ENCODE measurements around the gene VAC14. TPM values are rescaled to one million over a fixed set of nuclear protein-coding genes. Genes with fewer than 3 reads are reported as not detected.

VAC14 gene
- total and polyA plus RNA-seq, 4 donors, result 27.6 to 60.8 (median 50.9) TPM

DNA sequence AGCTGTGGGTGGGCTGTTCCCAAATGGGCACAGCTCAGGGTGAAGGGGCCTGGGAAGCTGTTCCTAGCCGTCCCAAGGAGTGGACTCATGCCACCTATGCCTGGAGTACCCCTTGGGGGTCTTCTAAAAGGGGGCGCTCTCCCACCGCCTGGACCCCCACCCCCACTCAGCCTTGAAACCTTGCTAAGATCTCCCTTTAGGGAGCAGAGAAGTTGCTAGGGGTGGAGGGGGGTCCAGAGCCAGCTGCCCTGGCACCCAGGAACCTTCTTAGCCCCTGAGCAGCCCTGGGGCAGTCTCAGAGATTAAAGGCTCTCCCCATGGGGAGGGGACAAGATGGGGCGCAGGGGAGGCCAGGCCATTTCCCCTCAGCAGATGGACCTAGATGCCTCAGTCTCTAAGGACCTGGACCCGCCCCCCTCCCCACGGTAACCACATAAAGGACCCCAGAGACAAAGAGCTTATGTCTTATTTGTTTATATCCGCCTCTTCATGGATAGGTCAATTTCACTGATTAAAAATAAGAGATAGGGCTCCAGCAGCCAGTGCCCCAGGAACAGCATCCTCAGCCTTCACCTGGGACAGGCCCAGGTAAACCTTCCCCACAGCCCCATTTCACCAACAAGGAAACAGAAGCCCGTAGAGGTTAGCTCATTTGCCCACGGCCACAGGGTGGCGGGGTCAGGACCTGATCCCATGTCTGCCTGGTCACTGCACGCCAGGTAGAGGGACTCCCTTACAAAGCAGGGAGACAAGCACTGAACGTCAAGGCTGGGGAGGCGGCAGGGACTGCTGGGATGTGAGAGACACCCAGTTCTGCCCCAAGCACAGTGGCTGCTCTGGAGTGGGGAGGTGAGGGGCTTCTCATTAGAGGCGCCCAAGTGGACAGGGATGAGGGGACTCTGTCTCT, 118.5 kb downstream of the VAC14 start:
- DNase-seq, result no peak

DNA sequence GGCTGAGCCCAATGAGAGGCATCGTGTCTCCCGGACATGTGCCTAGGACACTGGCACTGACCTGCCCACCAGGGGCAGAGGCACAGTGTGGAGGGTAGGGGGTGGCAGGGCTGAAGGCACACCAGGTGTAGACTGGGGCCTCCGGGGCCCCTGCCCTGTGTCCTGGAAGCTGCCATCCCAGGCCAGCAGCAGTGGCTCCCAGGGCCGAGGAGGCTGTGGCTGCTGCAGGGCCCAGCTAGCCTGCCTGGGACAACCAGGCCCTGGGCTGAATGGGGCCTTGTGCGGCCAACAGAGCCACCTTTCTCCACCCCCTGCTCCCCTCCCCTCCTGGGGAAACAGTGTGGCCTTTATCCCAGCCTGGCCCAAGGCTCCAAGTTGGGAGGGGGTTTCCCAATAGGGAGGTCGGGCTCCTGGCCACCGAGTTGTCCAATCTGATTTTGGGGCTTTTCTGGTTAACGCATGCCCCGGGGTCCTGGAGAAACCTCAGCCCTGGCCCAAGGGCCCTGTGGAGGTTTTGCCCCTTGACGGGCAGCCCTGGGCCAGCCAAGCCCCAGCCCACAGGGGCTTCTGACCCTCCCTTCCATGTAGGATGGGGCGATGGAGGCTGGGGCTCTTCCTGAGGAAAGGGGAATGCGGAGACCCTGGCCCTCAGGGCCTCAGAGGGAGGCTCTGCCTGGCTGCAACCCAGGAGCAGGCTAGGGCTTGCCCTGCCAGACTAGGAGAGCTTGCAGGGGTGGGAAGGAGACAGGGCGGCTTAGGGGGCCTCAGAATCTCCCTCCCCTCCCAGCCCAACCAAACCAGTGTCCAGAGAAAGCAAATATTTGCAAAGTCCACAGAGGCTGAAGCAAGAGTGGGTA, 119.3 kb downstream of the VAC14 start:
- ATAC-seq (ENCODE audit: insufficient read depth, low FRiP score) (no peak), DNase-seq (no peak)
- H3K4me3 ChIP-seq, result no peak overlapping the region
- no peaks in the 10 kb centered on the region for H3K9me3 ChIP-seq (ENCODE audit: control insufficient read depth in 4 of 4, insufficient read depth in 3 of 4, low read length in 3 of 4)
- TF ChIP-seq, protein P1, sequence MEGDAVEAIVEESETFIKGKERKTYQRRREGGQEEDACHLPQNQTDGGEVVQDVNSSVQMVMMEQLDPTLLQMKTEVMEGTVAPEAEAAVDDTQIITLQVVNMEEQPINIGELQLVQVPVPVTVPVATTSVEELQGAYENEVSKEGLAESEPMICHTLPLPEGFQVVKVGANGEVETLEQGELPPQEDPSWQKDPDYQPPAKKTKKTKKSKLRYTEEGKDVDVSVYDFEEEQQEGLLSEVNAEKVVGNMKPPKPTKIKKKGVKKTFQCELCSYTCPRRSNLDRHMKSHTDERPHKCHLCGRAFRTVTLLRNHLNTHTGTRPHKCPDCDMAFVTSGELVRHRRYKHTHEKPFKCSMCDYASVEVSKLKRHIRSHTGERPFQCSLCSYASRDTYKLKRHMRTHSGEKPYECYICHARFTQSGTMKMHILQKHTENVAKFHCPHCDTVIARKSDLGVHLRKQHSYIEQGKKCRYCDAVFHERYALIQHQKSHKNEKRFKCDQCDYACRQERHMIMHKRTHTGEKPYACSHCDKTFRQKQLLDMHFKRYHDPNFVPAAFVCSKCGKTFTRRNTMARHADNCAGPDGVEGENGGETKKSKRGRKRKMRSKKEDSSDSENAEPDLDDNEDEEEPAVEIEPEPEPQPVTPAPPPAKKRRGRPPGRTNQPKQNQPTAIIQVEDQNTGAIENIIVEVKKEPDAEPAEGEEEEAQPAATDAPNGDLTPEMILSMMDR (IDR thresholded peaks at IDR 0.05; ENCODE audit: control extremely low read depth, extremely low read depth), result no peak
- H3K27me3 ChIP-seq (ENCODE audit: control insufficient read depth in 3 of 3, insufficient read depth in 3 of 3, low read length in 2 of 3), result no peaks in the 10 kb centered on the region
- WGBS, 2 donors, result 61 to 70% methylated on average over 13 of the region's 13 CpGs
- H3K9ac ChIP-seq (ENCODE audit: insufficient read depth in 1 of 2, low read length in 2 of 2), result peak overlapping the region in 1 of 2 donors; percentile 55
- peaks cover 3 to 35% (median 24%) of the 10 kb centered on the region in 4 donors for H3K36me3 ChIP-seq (ENCODE audit: control insufficient read depth in 4 of 4, insufficient read depth in 4 of 4, low read length in 4 of 4)
- H3K27ac ChIP-seq (ENCODE audit: low read depth in 1 of 2, low read length in 1 of 2), result peak overlapping the region in 1 of 2 donors; percentile 71
- peaks cover 0 to 45% (median 26%) of the 10 kb centered on the region in 5 donors for H3K4me1 ChIP-seq (ENCODE audit: control insufficient read depth in 5 of 5, insufficient read depth in 5 of 5, low read length in 5 of 5)

More for the DNA sequence above, 118.5 kb downstream of the VAC14 start:
- H3K4me3 ChIP-seq, result no peak overlapping the region
- no peaks in the 10 kb centered on the region for H3K27me3 ChIP-seq (ENCODE audit: control insufficient read depth in 3 of 3, insufficient read depth in 3 of 3, low read length in 2 of 3)
- H3K9me3 ChIP-seq (ENCODE audit: control insufficient read depth in 4 of 4, insufficient read depth in 3 of 4, low read length in 3 of 4), result no peaks in the 10 kb centered on the region
- peaks cover 0 to 54% (median 35%) of the 10 kb centered on the region in 5 donors for H3K4me1 ChIP-seq (ENCODE audit: control insufficient read depth in 5 of 5, insufficient read depth in 5 of 5, low read length in 5 of 5)
- no peak for ATAC-seq (ENCODE audit: insufficient read depth, low FRiP score)
- WGBS, 2 donors, result 70 to 81% methylated on average over 14 of the region's 14 CpGs
- peak overlapping the region in 1 of 2 donors; percentile 71 for H3K27ac ChIP-seq (ENCODE audit: low read depth in 1 of 2, low read length in 1 of 2)
- H3K36me3 ChIP-seq (ENCODE audit: control insufficient read depth in 4 of 4, insufficient read depth in 4 of 4, low read length in 4 of 4), result peaks cover 0 to 28% (median 20%) of the 10 kb centered on the region in 4 donors
- no peak overlapping the region for H3K9ac ChIP-seq (ENCODE audit: insufficient read depth in 1 of 2, low read length in 2 of 2)
- TF ChIP-seq, protein P1 (IDR thresholded peaks at IDR 0.05; ENCODE audit: control extremely low read depth, extremely low read depth), result no peak

DNA sequence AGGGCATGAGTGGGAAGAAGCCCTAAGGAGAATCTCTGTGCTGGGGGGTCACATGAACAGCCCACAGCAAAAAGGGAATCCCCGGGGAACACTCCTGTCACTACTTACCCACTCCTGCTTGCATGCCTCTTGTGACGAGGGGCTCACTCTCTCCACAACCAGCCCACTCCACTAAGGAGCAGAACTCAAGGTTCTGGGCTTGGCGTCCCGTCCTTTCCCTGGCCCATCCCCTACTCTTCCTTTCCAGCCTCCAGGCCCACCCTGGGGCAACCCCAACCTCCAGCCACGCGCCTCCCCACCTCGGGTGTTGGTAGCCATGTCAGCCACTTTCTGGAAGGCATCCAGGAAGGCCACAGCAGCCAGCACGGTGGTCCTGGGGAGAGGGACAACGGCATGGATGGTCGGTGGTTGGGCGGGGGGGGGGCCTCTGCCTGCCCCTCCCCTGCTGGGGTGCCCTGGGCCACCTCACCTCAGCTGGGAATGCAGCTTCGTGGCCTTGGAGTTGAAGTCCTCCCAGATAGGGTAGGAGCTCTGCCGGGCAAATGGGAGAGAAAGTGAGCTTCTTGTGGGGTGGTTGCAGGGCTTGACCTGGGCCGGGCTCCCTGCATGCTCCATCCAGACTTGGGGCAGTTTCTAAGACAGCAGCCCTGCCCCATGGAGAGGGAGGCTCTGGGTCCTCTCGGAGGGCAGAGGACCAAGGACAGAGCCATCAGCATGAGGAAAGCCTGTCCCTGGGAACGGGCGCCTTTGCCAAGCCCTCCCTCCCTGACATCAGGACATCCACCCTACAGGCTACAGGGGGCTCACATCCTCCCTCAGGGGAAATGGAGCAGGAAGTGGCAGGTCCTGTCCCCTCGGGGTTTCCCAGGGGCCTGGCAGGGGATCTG, 120.2 kb downstream of the VAC14 start:
- no peak for DNase-seq
- H3K9me3 ChIP-seq (ENCODE audit: control insufficient read depth in 4 of 4, insufficient read depth in 3 of 4, low read length in 3 of 4), result no peaks in the 10 kb centered on the region
- H3K27ac ChIP-seq (ENCODE audit: low read depth in 1 of 2, low read length in 1 of 2), result peak overlapping the region in 1 of 2 donors; percentile 71
- H3K9ac ChIP-seq (ENCODE audit: insufficient read depth in 1 of 2, low read length in 2 of 2), result peak overlapping the region in 1 of 2 donors; percentile 55
- H3K4me3 ChIP-seq, result no peak overlapping the region
- H3K27me3 ChIP-seq (ENCODE audit: control insufficient read depth in 3 of 3, insufficient read depth in 3 of 3, low read length in 2 of 3), result no peaks in the 10 kb centered on the region
- 69 to 70% methylated on average over 18 of the region's 18 CpGs for WGBS, 2 donors
- peaks cover 5 to 40% (median 32%) of the 10 kb centered on the region in 4 donors for H3K36me3 ChIP-seq (ENCODE audit: control insufficient read depth in 4 of 4, insufficient read depth in 4 of 4, low read length in 4 of 4)
- no peak for ATAC-seq (ENCODE audit: insufficient read depth, low FRiP score)
- TF ChIP-seq, protein P1 (IDR thresholded peaks at IDR 0.05; ENCODE audit: control extremely low read depth, extremely low read depth), result no peak
- H3K4me1 ChIP-seq (ENCODE audit: control insufficient read depth in 5 of 5, insufficient read depth in 5 of 5, low read length in 5 of 5), result peaks cover 0 to 40% (median 23%) of the 10 kb centered on the region in 5 donors

Measured in lung (tissue), 12 donors.